Neural cell (in vitro differentiated cells): ENCODE data around the gene RAB33B. TPM values are rescaled to one million over a fixed set of nuclear protein-coding genes. Genes with fewer than 3 reads are reported as not detected.
A peak's percentile ranks its signal among the peaks of the same experiment; 100 is the strongest.

Experiments
- H2AFZ ChIP-seq: fragments of 200-600, 300-800 bp; sonication (generic), shearing (Covaris generic); 2 replicates; pipeline ENCODE4 v1.6.0; 2014; ENCODE audit warnings: low read depth, mild to moderate bottlenecking, antibody characterized with exemption, low read length, moderate library complexity
- H3F3A ChIP-seq: fragments of 200-600 bp; shearing (Covaris generic); 2 replicates; pipeline ENCODE4 v1.6.1; 2016; ENCODE audit warnings: mild to moderate bottlenecking, moderate library complexity, mixed read lengths, antibody characterized with exemption, low read length; ENCODE audit not compliant: insufficient read depth, poor library complexity, severe bottlenecking
- H3K27ac ChIP-seq: fragments of 200-600, 300-800 bp; sonication (generic), shearing (Covaris generic); 2 replicates; pipeline ENCODE4 v1.5.1; 2014; ENCODE audit warnings: mild to moderate bottlenecking, low read length, moderate library complexity
- H3K27me3 ChIP-seq: fragments of 300-800, 200-600 bp; sonication (generic), shearing (Covaris generic); 2 replicates; pipeline ENCODE4 v1.6.0; 2014; ENCODE audit warnings: mild to moderate bottlenecking, low read depth, low read length, moderate library complexity; ENCODE audit not compliant: insufficient read depth
- H3K36me3 ChIP-seq: fragments of 300-800, 200-600 bp; sonication (generic), shearing (Covaris generic); 2 replicates; pipeline ENCODE4 v1.5.1; 2014; ENCODE audit warnings: mild to moderate bottlenecking, antibody characterized with exemption, low read length, moderate library complexity; ENCODE audit not compliant: insufficient read depth
- H3K4me2 ChIP-seq: fragments of 300-800, 200-600 bp; sonication (generic), shearing (Covaris generic); 2 replicates; pipeline ENCODE4 v1.6.0; 2014; ENCODE audit warnings: mild to moderate bottlenecking, low read length
- H3K4me3 ChIP-seq: fragments of 300-800, 200-600 bp; sonication (generic), shearing (Covaris generic); 2 replicates; pipeline ENCODE4 v1.5.1; 2014; ENCODE audit warnings: mild to moderate bottlenecking, low read length, moderate library complexity
- H3K79me2 ChIP-seq: fragments of 200-600 bp; shearing (Covaris generic); replicated peaks from 2 replicates; pipeline ENCODE4 v1.6.0; 2014; ENCODE audit warnings: mild to moderate bottlenecking, low read length, moderate library complexity; ENCODE audit not compliant: insufficient read depth
- H3K9ac ChIP-seq: fragments of 300-800, 200-600 bp; sonication (generic), shearing (Covaris generic); 2 replicates; pipeline ENCODE4 v1.6.1; 2016; ENCODE audit warnings: mild to moderate bottlenecking, low read length, mixed read lengths
- H3K9me2 ChIP-seq: fragments of 200-600 bp; shearing (Covaris generic); 2 replicates; pipeline ENCODE4 v1.6.1; 2016; ENCODE audit warnings: mild to moderate bottlenecking, low read length, mixed read lengths; ENCODE audit not compliant: insufficient read depth
- H3K9me3 ChIP-seq: fragments of 200-600, 300-800 bp; sonication (generic), shearing (Covaris generic); 2 replicates; pipeline ENCODE4 v1.6.1; 2016; ENCODE audit warnings: mild to moderate bottlenecking, mixed run types, low read length, moderate library complexity, mixed read lengths
- H4K20me1 ChIP-seq: fragments of 200-600 bp; shearing (Covaris generic); 2 replicates; pipeline ENCODE4 v1.6.1; 2016; ENCODE audit warnings: mild to moderate bottlenecking, mixed run types; ENCODE audit not compliant: insufficient read depth
- CTCF ChIP-seq: fragments of 450-650 bp; IDR thresholded peaks from 2 replicates; pipeline ENCODE4 v1.5.1; 2014; ENCODE audit warnings: antibody characterized with exemption, mild to moderate bottlenecking, moderate library complexity; ENCODE audit not compliant: poor library complexity, severe bottlenecking
- EP300 ChIP-seq: fragments of 450-650 bp; conservative IDR thresholded peaks from 2 replicates; pipeline ENCODE4 v1.6.1; 2014; ENCODE audit warnings: antibody characterized with exemption, mild to moderate bottlenecking, moderate library complexity; ENCODE audit not compliant: poor library complexity, severe bottlenecking
- EZH2 ChIP-seq: fragments of 200-600, 300-800 bp; shearing (Covaris generic), sonication (generic); IDR thresholded peaks from 2 replicates; pipeline ENCODE4 v1.6.1; 2014; ENCODE audit warnings: antibody characterized with exemption, low read length, borderline replicate concordance, mild to moderate bottlenecking; ENCODE audit not compliant: insufficient read depth, poor library complexity, severe bottlenecking
- MXI1 ChIP-seq: fragments of 450-650 bp; conservative IDR thresholded peaks from 2 replicates; pipeline ENCODE4 v1.6.1; 2014; ENCODE audit warnings: antibody characterized with exemption, mild to moderate bottlenecking; ENCODE audit not compliant: poor library complexity, severe bottlenecking
- POLR2AphosphoS5 ChIP-seq: IDR thresholded peaks from 2 replicates; pipeline ENCODE4 v1.6.1; 2012
- RAD21 ChIP-seq: fragments of 450-650 bp; conservative IDR thresholded peaks from 2 replicates; pipeline ENCODE4 v1.6.1; 2014; ENCODE audit warnings: antibody characterized with exemption, mild to moderate bottlenecking, moderate library complexity
- SMC3 ChIP-seq: fragments of 450-650 bp; conservative IDR thresholded peaks from 2 replicates; pipeline ENCODE4 v1.6.1; 2014; ENCODE audit warnings: antibody characterized with exemption, mild to moderate bottlenecking, moderate library complexity; ENCODE audit not compliant: poor library complexity
- TAF1 ChIP-seq: IDR thresholded peaks from 2 replicates; pipeline ENCODE4 v1.6.1; 2012; ENCODE audit warnings: low read depth
- polyA plus RNA-seq: library from polyadenylated mRNA; depleted of rRNA; stranded (reverse); fragments of >200 nt; gene quantifications from 2 replicates; pipeline ENCODE4 v1.2.3, GENCODE V29; 2014
- TF ChIP-seq, protein P1 (sequence below): IDR thresholded peaks from 2 replicates; pipeline ENCODE4 v1.6.1; 2012; ENCODE audit warnings: borderline replicate concordance

RAB33B gene
- polyA plus RNA-seq, 1 donor from 2014 or later = 8.6 TPM

DNA sequence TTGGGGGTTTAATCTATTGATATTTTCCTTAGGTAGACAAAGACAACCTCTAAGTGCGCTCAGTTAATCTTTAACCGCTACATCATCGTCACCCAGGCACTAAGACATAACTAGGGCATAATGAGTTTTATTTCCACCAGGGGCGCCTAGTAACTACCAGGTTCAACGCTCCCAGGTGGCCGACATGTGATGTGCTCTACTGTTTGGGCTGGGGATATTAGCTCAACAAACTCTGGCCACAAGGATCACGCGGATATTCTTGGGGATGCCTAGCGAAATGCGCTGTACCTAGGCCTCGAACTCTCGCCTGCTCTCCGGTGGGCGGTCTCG, 915 bp upstream of the RAB33B start:
- no peaks in the 10 kb centered on the region for H3K9me2 ChIP-seq
- H3K27ac ChIP-seq = peak overlapping the region; percentile 84
- TF ChIP-seq EP300 (no peak), SMC3 (no peak), CTCF (peak; percentile 68)
- TF ChIP-seq, protein P1, sequence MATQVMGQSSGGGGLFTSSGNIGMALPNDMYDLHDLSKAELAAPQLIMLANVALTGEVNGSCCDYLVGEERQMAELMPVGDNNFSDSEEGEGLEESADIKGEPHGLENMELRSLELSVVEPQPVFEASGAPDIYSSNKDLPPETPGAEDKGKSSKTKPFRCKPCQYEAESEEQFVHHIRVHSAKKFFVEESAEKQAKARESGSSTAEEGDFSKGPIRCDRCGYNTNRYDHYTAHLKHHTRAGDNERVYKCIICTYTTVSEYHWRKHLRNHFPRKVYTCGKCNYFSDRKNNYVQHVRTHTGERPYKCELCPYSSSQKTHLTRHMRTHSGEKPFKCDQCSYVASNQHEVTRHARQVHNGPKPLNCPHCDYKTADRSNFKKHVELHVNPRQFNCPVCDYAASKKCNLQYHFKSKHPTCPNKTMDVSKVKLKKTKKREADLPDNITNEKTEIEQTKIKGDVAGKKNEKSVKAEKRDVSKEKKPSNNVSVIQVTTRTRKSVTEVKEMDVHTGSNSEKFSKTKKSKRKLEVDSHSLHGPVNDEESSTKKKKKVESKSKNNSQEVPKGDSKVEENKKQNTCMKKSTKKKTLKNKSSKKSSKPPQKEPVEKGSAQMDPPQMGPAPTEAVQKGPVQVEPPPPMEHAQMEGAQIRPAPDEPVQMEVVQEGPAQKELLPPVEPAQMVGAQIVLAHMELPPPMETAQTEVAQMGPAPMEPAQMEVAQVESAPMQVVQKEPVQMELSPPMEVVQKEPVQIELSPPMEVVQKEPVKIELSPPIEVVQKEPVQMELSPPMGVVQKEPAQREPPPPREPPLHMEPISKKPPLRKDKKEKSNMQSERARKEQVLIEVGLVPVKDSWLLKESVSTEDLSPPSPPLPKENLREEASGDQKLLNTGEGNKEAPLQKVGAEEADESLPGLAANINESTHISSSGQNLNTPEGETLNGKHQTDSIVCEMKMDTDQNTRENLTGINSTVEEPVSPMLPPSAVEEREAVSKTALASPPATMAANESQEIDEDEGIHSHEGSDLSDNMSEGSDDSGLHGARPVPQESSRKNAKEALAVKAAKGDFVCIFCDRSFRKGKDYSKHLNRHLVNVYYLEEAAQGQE = no peak
- peak overlapping the region; percentile 81 for H2AFZ ChIP-seq
- H4K20me1 ChIP-seq = no peaks in the 10 kb centered on the region
- H3K4me3 ChIP-seq = peak overlapping the region; percentile 87
- peak overlapping the region; percentile 83 for H3K9ac ChIP-seq
- H3K9me3 ChIP-seq = no peaks in the 10 kb centered on the region
- H3K27me3 ChIP-seq = no peaks in the 10 kb centered on the region
- H3K36me3 ChIP-seq = no peaks in the 10 kb centered on the region
- H3F3A ChIP-seq = no peaks in the 10 kb centered on the region
- peaks cover 22% of the 10 kb centered on the region for H3K79me2 ChIP-seq
- H3K4me2 ChIP-seq = peak overlapping the region; percentile 74

DNA sequence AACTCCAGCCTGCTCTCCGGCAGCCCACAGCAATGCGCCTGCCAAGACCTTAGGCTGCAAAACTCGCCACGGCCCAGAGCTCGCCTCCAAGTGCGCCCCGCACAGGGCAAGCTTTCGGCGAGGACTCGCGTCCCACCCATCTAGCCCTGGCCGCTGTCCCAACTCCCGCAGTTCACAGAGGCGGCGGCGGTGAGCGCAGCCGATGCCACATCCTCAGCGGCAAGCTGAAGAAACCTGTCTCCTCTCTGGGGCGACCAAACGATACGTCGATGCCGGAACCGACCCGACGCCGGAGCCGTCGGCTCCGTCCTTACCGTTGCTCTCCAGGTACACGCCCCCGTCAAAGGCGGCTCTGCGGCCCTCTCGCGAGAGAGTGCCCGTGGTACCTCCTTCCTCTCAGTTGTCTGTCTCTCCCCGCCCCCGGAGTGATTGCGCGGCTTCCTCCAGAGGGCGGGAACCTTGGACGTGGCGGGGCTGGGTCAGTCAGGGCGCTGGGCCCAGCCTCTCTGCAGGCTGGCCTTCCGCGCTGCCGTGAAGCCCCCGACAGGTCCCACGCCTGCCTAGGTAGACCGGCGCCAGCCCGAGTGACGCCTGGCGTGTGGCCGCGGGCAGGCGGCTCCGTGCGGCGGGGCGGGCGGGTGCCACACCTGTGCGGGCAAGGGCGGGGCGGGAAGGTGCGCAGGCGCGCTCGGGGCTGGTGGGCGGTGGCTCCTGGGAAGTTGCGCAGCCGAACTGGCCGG, 380 bp upstream of the RAB33B start:
- Histone ChIP-seq H3K9me3 (no peaks in the 10 kb centered on the region), H3K4me3 (peak overlapping the region; percentile 87), H4K20me1 (no peaks in the 10 kb centered on the region), H3K79me2 (peaks cover 22% of the 10 kb centered on the region), H3K36me3 (no peaks in the 10 kb centered on the region), H3F3A (no peaks in the 10 kb centered on the region), H3K27me3 (no peaks in the 10 kb centered on the region), H3K9me2 (no peaks in the 10 kb centered on the region), H2AFZ (peak overlapping the region; percentile 81), H3K27ac (peak overlapping the region; percentile 84), H3K4me2 (peak overlapping the region; percentile 74), H3K9ac (peak overlapping the region; percentile 83)
- TF ChIP-seq EP300 = peak; percentile 45
- no peak for TF ChIP-seq TAF1
- no peak for TF ChIP-seq EZH2
- TF ChIP-seq CTCF = peak; percentile 57
- no peak for TF ChIP-seq RAD21
- peak; percentile 37 for TF ChIP-seq SMC3
- TF ChIP-seq POLR2AphosphoS5 = peak; percentile 72
- TF ChIP-seq, protein P1 = no peak
- peak; percentile 48 for TF ChIP-seq MXI1
